Fibroblast of pulmonary artery (primary cell): ENCODE measurements around the gene PATJ.
"Not testable (repeated sequence)": the region's sequence is repeated elsewhere in the genome, so short reads cannot be mapped to it uniquely, and the experiment has no call there.

Experiments
- DNase-seq: peaks from one replicate; pipeline ENCODE4 v3.0.0-alpha.2; 2010; ENCODE audit warnings: low read depth
- H3K4me3 ChIP-seq: replicated peaks from 2 replicates; pipeline ENCODE4 v1.5.1; 2011; ENCODE audit warnings: low read depth, mild to moderate bottlenecking, control low read depth, low read length, moderate library complexity
- TF ChIP-seq, protein P1 (sequence below): IDR thresholded peaks from 2 replicates; pipeline ENCODE4 v1.5.1; 2011; ENCODE audit warnings: mild to moderate bottlenecking, control low read depth, low read length, inconsistent platforms; ENCODE audit errors: missing control alignments

Gene PATJ

DNA sequence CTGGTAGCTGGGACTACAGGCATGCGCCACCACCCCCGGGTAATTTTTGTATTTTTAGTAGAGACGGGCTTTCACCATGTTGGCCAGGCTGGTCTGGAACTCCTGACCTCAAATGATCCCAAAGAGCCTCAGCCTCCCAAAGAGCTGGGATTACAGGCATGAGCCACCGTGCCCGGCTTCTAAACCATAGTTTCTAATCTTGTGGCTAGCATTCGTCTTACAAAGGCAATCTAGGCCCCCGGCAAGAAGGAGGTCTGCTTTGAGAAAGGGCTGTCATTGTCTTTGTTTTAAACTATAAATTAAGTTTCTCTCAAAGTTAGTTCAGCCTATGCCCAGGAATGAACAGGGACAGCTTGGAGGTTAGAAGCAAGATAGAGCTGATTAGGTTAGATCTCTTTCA is 442.1 kb downstream of the PATJ start:
- no peak overlapping the region for H3K4me3 ChIP-seq
- TF ChIP-seq, protein P1, sequence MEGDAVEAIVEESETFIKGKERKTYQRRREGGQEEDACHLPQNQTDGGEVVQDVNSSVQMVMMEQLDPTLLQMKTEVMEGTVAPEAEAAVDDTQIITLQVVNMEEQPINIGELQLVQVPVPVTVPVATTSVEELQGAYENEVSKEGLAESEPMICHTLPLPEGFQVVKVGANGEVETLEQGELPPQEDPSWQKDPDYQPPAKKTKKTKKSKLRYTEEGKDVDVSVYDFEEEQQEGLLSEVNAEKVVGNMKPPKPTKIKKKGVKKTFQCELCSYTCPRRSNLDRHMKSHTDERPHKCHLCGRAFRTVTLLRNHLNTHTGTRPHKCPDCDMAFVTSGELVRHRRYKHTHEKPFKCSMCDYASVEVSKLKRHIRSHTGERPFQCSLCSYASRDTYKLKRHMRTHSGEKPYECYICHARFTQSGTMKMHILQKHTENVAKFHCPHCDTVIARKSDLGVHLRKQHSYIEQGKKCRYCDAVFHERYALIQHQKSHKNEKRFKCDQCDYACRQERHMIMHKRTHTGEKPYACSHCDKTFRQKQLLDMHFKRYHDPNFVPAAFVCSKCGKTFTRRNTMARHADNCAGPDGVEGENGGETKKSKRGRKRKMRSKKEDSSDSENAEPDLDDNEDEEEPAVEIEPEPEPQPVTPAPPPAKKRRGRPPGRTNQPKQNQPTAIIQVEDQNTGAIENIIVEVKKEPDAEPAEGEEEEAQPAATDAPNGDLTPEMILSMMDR: no peak
- no peak for DNase-seq

DNA sequence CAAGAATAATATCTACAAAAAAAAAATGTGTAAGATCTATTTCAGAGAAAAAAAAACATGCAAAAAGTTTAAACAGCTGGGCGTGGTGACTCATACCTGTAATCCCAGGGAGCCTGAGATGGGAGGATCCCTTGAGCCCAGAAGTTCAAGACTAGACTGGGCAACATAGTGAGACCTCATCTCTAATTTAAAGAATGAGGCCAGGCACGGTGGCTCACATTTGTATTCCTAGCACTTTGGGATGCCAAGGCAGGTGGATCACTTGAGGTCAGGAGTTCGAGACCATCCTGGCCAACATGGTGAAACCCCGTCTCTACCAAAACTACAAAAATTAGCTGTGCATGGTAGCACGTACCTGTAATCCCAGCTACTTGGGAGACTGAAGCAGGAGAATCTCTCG is 443.0 kb downstream of the PATJ start:
- not testable (repeated sequence) for DNase-seq, H3K4me3 ChIP-seq

DNA sequence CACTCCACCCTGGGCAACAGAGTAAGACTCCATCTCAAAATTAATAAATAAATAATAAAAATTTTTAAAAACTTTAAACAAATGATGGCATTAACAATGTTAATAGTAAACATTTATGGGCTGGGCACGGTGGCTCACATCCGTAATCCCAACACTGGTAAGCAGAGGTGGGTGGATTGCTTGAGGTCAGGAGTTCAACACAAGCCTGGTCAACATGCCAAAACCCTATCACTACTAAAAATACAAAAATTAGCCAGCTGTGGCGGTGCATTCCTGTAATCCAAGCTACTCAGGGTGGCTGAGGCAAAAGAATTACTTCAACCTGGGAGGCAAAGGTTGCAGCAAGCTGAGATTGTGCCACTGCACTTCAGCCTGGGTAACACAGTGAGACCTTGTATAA is 443.4 kb downstream of the PATJ start:
- DNase-seq: no peak
- no peak overlapping the region for H3K4me3 ChIP-seq
- TF ChIP-seq, protein P1: no peak

DNA sequence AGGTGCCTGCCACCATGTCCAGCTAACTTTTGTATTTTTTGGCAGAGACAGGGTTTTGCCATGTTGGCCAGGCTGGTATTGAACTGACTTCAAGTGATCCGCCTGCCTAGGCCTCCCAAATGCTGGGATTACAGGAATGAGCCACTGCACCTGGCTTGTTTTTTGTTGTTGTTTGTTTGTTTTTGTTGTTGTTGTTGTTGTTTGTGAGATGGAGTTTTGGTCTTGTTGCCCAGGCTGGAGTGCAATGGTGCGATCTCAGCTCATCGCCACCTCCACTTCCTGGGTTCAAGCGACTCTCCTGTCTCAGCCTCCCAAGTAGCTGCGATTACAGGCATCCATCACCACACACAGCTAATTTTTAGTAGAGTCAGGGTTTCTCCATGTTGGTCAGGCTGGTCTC is 445.3 kb downstream of the PATJ start:
- TF ChIP-seq, protein P1: no peak
- no peak for DNase-seq
- no peak overlapping the region for H3K4me3 ChIP-seq

DNA sequence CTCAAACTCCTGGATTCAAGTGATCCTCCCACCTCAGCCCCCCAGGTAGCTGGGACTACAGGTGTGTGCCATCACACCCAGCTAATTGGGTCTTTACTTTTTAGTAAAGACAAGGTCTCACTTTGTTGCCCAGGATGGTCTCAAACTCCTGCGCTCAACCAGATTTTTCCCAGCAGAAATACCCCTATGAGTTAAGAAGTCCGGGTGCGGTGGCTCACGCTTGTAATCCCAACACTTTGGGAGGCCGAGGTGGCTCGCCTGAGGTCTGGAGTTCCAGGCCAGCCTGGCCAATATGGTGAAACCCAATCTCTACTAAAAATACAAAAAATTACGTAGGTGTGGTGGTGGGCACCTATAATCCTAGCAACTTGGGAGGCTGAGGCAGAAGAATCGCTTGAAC is 445.8 kb downstream of the PATJ start:
- H3K4me3 ChIP-seq: no peak overlapping the region
- TF ChIP-seq, protein P1: no peak
- DNase-seq: no peak

DNA sequence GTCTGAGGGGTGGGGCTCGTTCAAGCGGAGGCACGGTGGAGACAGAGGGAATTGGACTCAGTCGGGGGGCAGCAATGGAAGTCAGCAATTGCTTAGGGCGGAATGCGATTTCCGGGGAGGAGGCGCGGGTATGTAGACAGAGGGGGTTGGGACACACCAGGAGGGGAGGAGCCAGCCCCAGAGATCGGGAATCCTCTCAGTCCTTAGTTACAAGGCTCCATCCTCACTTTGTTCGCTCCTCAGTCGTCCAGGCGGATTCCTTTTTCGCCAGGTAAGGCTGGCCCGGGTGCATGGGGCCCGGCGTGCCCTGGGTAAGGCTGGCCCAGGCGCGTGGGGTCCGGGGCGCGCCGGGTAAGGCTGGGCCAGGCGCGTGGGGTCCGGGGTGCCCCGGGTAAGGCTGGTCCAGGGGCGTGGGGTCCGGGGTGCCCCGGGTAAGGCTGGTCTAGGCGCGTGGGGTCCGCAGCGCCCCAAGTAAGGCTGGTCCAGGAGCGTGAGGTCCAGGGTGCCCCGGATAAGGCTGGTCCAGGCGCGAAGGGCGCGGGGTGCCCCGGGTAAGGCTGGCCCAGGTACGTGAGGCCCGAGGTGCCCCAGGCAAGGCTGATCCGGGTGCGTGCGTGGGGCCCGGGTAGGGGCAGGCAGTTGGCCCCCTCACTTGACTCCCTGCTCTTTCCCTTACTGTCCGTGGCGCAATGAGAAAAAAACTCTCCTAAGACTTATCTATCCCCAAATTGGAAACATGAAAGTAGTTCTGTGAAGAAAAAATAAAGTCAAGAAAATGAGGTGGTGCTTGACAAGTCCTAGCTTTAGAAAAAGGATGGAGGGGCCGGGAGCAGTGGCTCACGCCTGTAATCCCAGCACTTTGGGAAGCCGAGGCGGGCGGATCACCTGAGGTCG is 452.6 kb downstream of the PATJ start, which contains the start of gene L1TD1:
L1TD1 (plus strand) TSS at position 199 of the 894 bp plus-strand sequence. CDS start 11,780 bp downstream, outside the sequence.
- no peak within 1 kb of the TSS for H3K4me3 ChIP-seq
- TF ChIP-seq, protein P1: no peak
- DNase-seq: no peak

DNA sequence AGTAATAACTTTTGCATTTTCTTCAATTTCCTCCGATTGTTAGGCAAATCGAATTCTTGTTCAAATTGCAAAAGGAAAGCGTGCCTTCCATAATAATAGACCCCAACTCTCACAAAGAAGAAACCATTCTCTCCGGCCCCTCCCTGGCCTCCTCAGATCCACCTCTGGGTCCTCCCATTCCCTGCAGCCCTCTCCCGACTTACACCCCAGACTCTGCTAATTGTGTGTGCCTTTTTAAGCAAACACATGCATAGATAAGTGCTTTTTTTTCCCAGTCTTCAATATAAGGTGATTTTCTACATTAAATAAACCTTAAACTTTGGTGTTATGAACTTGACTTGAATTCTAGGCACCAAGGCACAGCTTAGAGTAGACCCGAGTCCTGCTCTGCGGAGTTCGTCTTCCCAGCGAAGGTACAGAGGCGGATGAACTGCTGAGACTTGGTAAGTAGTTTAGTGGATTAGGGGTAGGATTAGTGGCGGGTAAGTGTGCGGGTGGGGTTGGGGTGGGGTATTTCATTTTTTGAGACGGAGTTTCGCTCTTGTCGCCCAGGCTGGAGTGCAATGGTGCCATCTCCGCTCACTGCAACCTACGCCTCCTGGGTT is 453.9 kb downstream of the PATJ start:
- TF ChIP-seq, protein P1: no peak
- no peak overlapping the region for H3K4me3 ChIP-seq
- no peak for DNase-seq
